Endothelial cell of umbilical vein (primary cell): ENCODE measurements around the gene RAB3B. TPM values are rescaled to one million over a fixed set of nuclear protein-coding genes. Genes with fewer than 3 reads are reported as not detected.

ENCODE experiments used
- BruUV-seq: library from RNA; stranded (reverse); fragments of 400-500 nt; replicated peaks from 2 replicates; lab custom pipeline; 2021; lab: Mats Ljungman, UMichigan
- CTCF ChIA-PET: fragments of 300-600, 350-600 bp; sonication (Branson Sonifier 250); formaldehyde crosslinking; loops from one replicate; lab custom pipeline; 2021; ENCODE audit warnings: antibody characterized with exemption, inconsistent platforms; lab: Charles Lee
- POLR2A ChIA-PET: fragments of 300-600, 350-600 bp; sonication (Branson Sonifier 250); formaldehyde crosslinking; loops from one replicate; lab custom pipeline; 2021; ENCODE audit warnings: antibody characterized with exemption, inconsistent platforms; lab: Charles Lee
- DNase-seq: peaks from one replicate; pipeline ENCODE4 v3.0.0-alpha.2; 2011; ENCODE audit warnings: low read depth, low spot score
- FAIRE-seq: peaks from 2 replicates; lab custom pipeline; 2011; peaks lifted over from hg19 to GRCh38; lab: Jason Lieb, UNC
- H2AFZ ChIP-seq: 2 replicates; pipeline ENCODE4 v1.6.0; 2012; ENCODE audit warnings: low read depth, low read length, control low read depth, inconsistent platforms
- H3K27ac ChIP-seq: 2 replicates; pipeline ENCODE4 v1.5.1; 2011; ENCODE audit warnings: low read depth, mild to moderate bottlenecking, control low read depth, low read length, moderate library complexity; ENCODE audit not compliant: insufficient read depth
- H3K27me3 ChIP-seq, 2 experiments: 2 replicates each; pipeline versions ENCODE4 v1.6.0 to v1.6.1; 2011; ENCODE audit warnings: low read length in 2 of 2, mixed read lengths in 1 of 2; ENCODE audit not compliant: control insufficient read depth in 2 of 2, insufficient read depth in 2 of 2
- H3K36me3 ChIP-seq, 2 experiments: 2 replicates in 1 of 2; 3 replicates in 1 of 2; pipeline ENCODE4 v1.5.1; 2011; ENCODE audit warnings: low read length in 2 of 2, mild to moderate bottlenecking in 1 of 2, moderate library complexity in 1 of 2; ENCODE audit not compliant: control insufficient read depth in 2 of 2, insufficient read depth in 2 of 2; ENCODE audit errors: extremely low read depth in 1 of 2
- H3K4me1 ChIP-seq: 3 replicates; pipeline ENCODE4 v1.5.1; 2011; ENCODE audit warnings: mild to moderate bottlenecking, low read length; ENCODE audit not compliant: control insufficient read depth, insufficient read depth; ENCODE audit errors: extremely low read depth
- H3K4me2 ChIP-seq: 2 replicates; pipeline ENCODE4 v1.6.1; 2011; ENCODE audit warnings: low read length, control low read depth, mixed read lengths; ENCODE audit not compliant: insufficient read depth
- H3K4me3 ChIP-seq, 3 experiments: fragments of 200-600 bp in 1 of 3; sonication (generic), shearing (Covaris generic) in 1 of 3; replicated peaks in 1 of 3; 2 replicates each; pipeline ENCODE4 v1.5.1; 2011 to 2016; ENCODE audit warnings: control low read depth in 3 of 3, low read length in 3 of 3, mild to moderate bottlenecking in 2 of 3, inconsistent platforms in 1 of 3, low read depth in 1 of 3, moderate library complexity in 1 of 3; ENCODE audit not compliant: insufficient read depth in 1 of 3
- H3K79me2 ChIP-seq: 2 replicates; pipeline ENCODE4 v1.6.0; 2012; ENCODE audit warnings: low read length, inconsistent platforms; ENCODE audit not compliant: control insufficient read depth, insufficient read depth
- H3K9ac ChIP-seq: replicated peaks from 2 replicates; pipeline ENCODE3; 2011; ENCODE audit warnings: low read length, control low read depth; ENCODE audit not compliant: insufficient read depth; ENCODE audit errors: extremely low read depth
- H3K9me1 ChIP-seq: replicated peaks from 3 replicates; pipeline ENCODE4 v1.6.0; 2011; ENCODE audit warnings: mild to moderate bottlenecking, low read length; ENCODE audit not compliant: control insufficient read depth, insufficient read depth; ENCODE audit errors: extremely low read depth
- H3K9me3 ChIP-seq: replicated peaks from 2 replicates; pipeline ENCODE4 v1.5.1; 2012; ENCODE audit warnings: low read length, inconsistent platforms; ENCODE audit not compliant: control insufficient read depth, insufficient read depth
- H4K20me1 ChIP-seq: replicated peaks from 2 replicates; pipeline ENCODE3; 2011; ENCODE audit warnings: mild to moderate bottlenecking, low read length; ENCODE audit not compliant: control insufficient read depth, insufficient read depth; ENCODE audit errors: extremely low read depth
- EZH2 ChIP-seq: IDR thresholded peaks from 2 replicates; pipeline ENCODE4 v1.6.1; 2012; ENCODE audit warnings: borderline replicate concordance, low read depth, mild to moderate bottlenecking, moderate library complexity, low read length, inconsistent platforms; ENCODE audit not compliant: severe bottlenecking
- FOS ChIP-seq: IDR thresholded peaks from 2 replicates; pipeline ENCODE4 v1.6.1; 2011; ENCODE audit warnings: mild to moderate bottlenecking, low read length, moderate library complexity, borderline replicate concordance; ENCODE audit not compliant: insufficient read depth
- GATA2 ChIP-seq: IDR thresholded peaks from 2 replicates; pipeline ENCODE4 v1.7.0; 2011; ENCODE audit warnings: low read depth, mild to moderate bottlenecking, moderate library complexity, mixed read lengths, low read length; ENCODE audit not compliant: insufficient read length, insufficient read depth
- JUN ChIP-seq: IDR thresholded peaks from 2 replicates; pipeline ENCODE4 v1.6.1; 2011; ENCODE audit warnings: borderline replicate concordance, low read depth; ENCODE audit not compliant: insufficient read length, insufficient read depth
- MYC ChIP-seq: IDR thresholded peaks from one replicate; pipeline ENCODE4 v1.6.1; 2011; ENCODE audit warnings: mild to moderate bottlenecking, low read depth, low read length
- POLR2A ChIP-seq: IDR thresholded peaks from 2 replicates; pipeline ENCODE4 v1.6.1; 2012; ENCODE audit warnings: low read depth, mild to moderate bottlenecking, control low read depth, low read length
- POLR2AphosphoS5 ChIP-seq: IDR thresholded peaks from 2 replicates; pipeline ENCODE4 v1.6.1; 2012; ENCODE audit warnings: low read depth, mild to moderate bottlenecking, control low read depth, low read length, moderate library complexity; ENCODE audit not compliant: insufficient read depth
- dilution Hi-C: fragments of 300-500 bp; cut with MboI; formaldehyde crosslinking; loops from one replicate; pipeline ENCODE4 v1.15.0; 2019; ENCODE audit warnings: low sequenced_read_pairs; ENCODE audit not compliant: extremely low pct_ligation_motif_present
- intact Hi-C: fragments of 100-400 bp; cut with micrococcal nuclease; formaldehyde crosslinking; loops from one replicate; pipeline ENCODE4 v1.10.0; 2022
- polyA plus RNA-seq, 4 experiments: library from polyadenylated mRNA; depleted of rRNA in 3 of 4; stranded (reverse) in 3 of 4; unstranded in 1 of 4; fragments of >200 nt; gene quantifications; 2 replicates each; pipeline versions ENCODE4 v1.2.1 to v1.2.3, GENCODE V29; 2011 to 2012; ENCODE audit warnings: missing spikeins in 1 of 4
- total RNA-seq: library from RNA; stranded (reverse); gene quantifications from 2 replicates; pipeline ENCODE4 v1.2.3, GENCODE V29; 2021
- TF ChIP-seq, protein P1 (sequence below), 2 donors: IDR thresholded peaks; 1 replicate in 1 of 2; 2 replicates in 1 of 2; pipeline ENCODE4 v1.5.1; 2011; ENCODE audit warnings: low read length in 2 of 2, mild to moderate bottlenecking in 2 of 2, moderate library complexity in 2 of 2, control low read depth in 1 of 2, inconsistent platforms in 1 of 2, low read depth in 1 of 2; ENCODE audit not compliant: insufficient read depth in 1 of 2; ENCODE audit errors: extremely low read depth in 1 of 2
- TF ChIP-seq, protein P2 (sequence below): IDR thresholded peaks from 2 replicates; pipeline ENCODE4 v1.6.1; 2011; ENCODE audit not compliant: insufficient read depth, insufficient read length

Gene RAB3B
- total and polyA plus RNA-seq, 2 donors (not counting 3 experiments of a cell fraction or from before 2014, with no cell fraction given), result 4.1 to 10.4 TPM

DNA sequence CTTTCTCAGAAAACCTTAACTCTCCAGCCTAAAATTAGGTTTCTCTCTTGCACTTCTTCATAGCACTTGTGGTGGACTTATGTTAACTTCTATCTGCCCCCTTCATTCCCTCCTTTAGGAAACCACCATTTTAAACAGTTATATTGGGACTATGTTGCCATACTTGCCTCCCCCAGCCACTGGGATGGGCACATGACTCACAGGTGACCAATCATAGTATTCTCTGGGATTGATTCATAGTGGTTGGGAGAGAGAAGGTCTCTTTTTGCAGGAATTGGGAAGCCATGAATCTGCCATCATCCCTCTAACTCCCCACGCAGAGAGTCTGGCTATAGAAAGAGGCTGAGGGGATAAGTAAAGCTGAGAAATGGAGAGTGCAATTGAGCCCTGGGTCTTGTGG, 61.6 kb downstream of the RAB3B start:
- H3K9me3 ChIP-seq, result no peaks in the 10 kb centered on the region
- H3K4me3 ChIP-seq, result no peak overlapping the region
- no peaks in the 10 kb centered on the region for H3K4me1 ChIP-seq
- no peak overlapping the region for H3K4me2 ChIP-seq
- CTCF ChIA-PET, result interaction anchor here (1.6 kb wide), 1 partner anchor 32 kb away, joined by 7 read pairs; no protein-coding TSS in a partner anchor
- POLR2A ChIA-PET, result no interaction called here
- dilution Hi-C loops (no loop called here), intact Hi-C loops (no loop called here)
- H3K27ac ChIP-seq, result no peak overlapping the region
- peaks cover 0 to 4% of the 10 kb centered on the region in 2 experiments for H3K36me3 ChIP-seq
- H2AFZ ChIP-seq, result no peak overlapping the region
- H4K20me1 ChIP-seq, result no peaks in the 10 kb centered on the region
- no peak overlapping the region for H3K9ac ChIP-seq
- H3K9me1 ChIP-seq, result no peaks in the 10 kb centered on the region
- H3K79me2 ChIP-seq, result no peaks in the 10 kb centered on the region
- no TSS peak for BruUV-seq
- H3K27me3 ChIP-seq, result no peaks in the 10 kb centered on the region
- no peak for DNase-seq
- no peak for FAIRE-seq
- no peak for TF ChIP-seq POLR2A
- TF ChIP-seq, protein P1, sequence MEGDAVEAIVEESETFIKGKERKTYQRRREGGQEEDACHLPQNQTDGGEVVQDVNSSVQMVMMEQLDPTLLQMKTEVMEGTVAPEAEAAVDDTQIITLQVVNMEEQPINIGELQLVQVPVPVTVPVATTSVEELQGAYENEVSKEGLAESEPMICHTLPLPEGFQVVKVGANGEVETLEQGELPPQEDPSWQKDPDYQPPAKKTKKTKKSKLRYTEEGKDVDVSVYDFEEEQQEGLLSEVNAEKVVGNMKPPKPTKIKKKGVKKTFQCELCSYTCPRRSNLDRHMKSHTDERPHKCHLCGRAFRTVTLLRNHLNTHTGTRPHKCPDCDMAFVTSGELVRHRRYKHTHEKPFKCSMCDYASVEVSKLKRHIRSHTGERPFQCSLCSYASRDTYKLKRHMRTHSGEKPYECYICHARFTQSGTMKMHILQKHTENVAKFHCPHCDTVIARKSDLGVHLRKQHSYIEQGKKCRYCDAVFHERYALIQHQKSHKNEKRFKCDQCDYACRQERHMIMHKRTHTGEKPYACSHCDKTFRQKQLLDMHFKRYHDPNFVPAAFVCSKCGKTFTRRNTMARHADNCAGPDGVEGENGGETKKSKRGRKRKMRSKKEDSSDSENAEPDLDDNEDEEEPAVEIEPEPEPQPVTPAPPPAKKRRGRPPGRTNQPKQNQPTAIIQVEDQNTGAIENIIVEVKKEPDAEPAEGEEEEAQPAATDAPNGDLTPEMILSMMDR (IDR thresholded peaks at IDR 0.05; ENCODE audit: extremely low read depth in 1 of 2, insufficient read depth in 1 of 2, low read depth in 1 of 2, low read length in 2 of 2), result no peak
- TF ChIP-seq GATA2, result no peak
- TF ChIP-seq FOS, result no peak
- TF ChIP-seq MYC, result no peak
- no peak for TF ChIP-seq EZH2
- no peak for TF ChIP-seq JUN
- TF ChIP-seq, protein P2, sequence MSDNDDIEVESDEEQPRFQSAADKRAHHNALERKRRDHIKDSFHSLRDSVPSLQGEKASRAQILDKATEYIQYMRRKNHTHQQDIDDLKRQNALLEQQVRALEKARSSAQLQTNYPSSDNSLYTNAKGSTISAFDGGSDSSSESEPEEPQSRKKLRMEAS, result no peak
- TF ChIP-seq POLR2AphosphoS5, result no peak
